H1 (cell line): Measurements from ENCODE around the gene KRT4. TPM values are rescaled to one million over a fixed set of nuclear protein-coding genes. Genes with fewer than 3 reads are reported as not detected.

Experiments used
- CHD7 ChIP-seq: fragments of 300-600 bp; sonication (generic); IDR thresholded peaks from 2 replicates; pipeline ENCODE4 v1.7.1; 2012; ENCODE audit warnings: low read length, moderate library complexity, mild to moderate bottlenecking, inconsistent platforms; ENCODE audit not compliant: insufficient replicate concordance
- polyA plus RNA-seq, 7 experiments: library from polyadenylated mRNA; depleted of rRNA in 3 of 7; stranded (reverse) in 5 of 7; unstranded in 2 of 7; fragments of >200 nt in 5 of 7; fragments of 200-250 nt in 2 of 7; gene quantifications; 1 replicate in 5 of 7; 2 replicates in 1 of 7; 4 replicates in 1 of 7; pipeline versions ENCODE4 v1.2.1 to v1.2.3, GENCODE V29; 2011 to 2013; ENCODE audit warnings: missing spikeins in 2 of 7, mixed read lengths in 2 of 7
- total RNA-seq: library from RNA; stranded (reverse); fragmentation: NEBNext Ultra II Directional; extraction: Animal tissue kit (Norgen Biotek cat#: 25700); gene quantifications from 2 replicates; pipeline ENCODE4 v1.2.1, GENCODE V29; 2021

Gene KRT4
- total and polyA plus RNA-seq, 2 of the 8 experiments (the other 6 are each of a cell fraction or from before 2014, with no cell fraction given), result not detected

GRCh38 chr12:52834727-52835001, 20.7 kb upstream of the KRT4 start (continued):
- TF ChIP-seq CHD7, result no peak
